HepG2 (cell line): Measurements from ENCODE around the gene TTLL12. TPM values are rescaled to one million over a fixed set of nuclear protein-coding genes. Genes with fewer than 3 reads are reported as not detected.
A peak's percentile ranks its signal among the peaks of the same experiment; 100 is the strongest.

Experiments
- CAMTA2 ChIP-seq: sonication (generic); formaldehyde crosslinking; IDR thresholded peaks from 2 replicates; pipeline ENCODE4 v1.4.0; 2020; ENCODE audit warnings: mild to moderate bottlenecking, missing genetic modification reagents, borderline replicate concordance
- CENPT ChIP-seq: sonication (generic); formaldehyde crosslinking; IDR thresholded peaks from 2 replicates; pipeline ENCODE4 v1.8.0; 2022; ENCODE audit warnings: low read depth, mild to moderate bottlenecking, moderate library complexity, missing genetic modification reagents
- CHD2 ChIP-seq: IDR thresholded peaks from 2 replicates; pipeline ENCODE4 v1.6.1; 2011; ENCODE audit warnings: low read depth, low read length, improper control_type of control experiment
- DMTF1 ChIP-seq: sonication (generic); formaldehyde crosslinking; IDR thresholded peaks from 2 replicates; pipeline ENCODE4 v1.4.0; 2020; ENCODE audit warnings: mild to moderate bottlenecking, missing genetic modification reagents
- FOSL2 ChIP-seq: sonication (generic); formaldehyde crosslinking; IDR thresholded peaks from 2 replicates; pipeline ENCODE4 v1.4.0; 2020; ENCODE audit warnings: missing genetic modification reagents
- FOXA1 ChIP-seq, 2 experiments: fragments of 450-650 bp in 1 of 2; sonication (generic) in 1 of 2; formaldehyde crosslinking in 1 of 2; IDR thresholded peaks; 2 replicates each; pipeline versions ENCODE4 v1.4.0 to v1.6.1; 2016 to 2020; ENCODE audit warnings: missing genetic modification reagents in 1 of 2
- IKZF5 ChIP-seq: IDR thresholded peaks from 2 replicates; pipeline ENCODE4 v1.6.1; 2018; ENCODE audit warnings: missing genetic modification reagents, mild to moderate bottlenecking, missing compliant biosample characterization
- KLF16 ChIP-seq, 2 experiments: sonication (generic) in 1 of 2; formaldehyde crosslinking in 1 of 2; IDR thresholded peaks; 2 replicates each; pipeline versions ENCODE4 v1.6.1 to v1.8.0; 2016 to 2023; ENCODE audit warnings: missing genetic modification reagents in 2 of 2, missing compliant biosample characterization in 1 of 2
- MLX ChIP-seq: IDR thresholded peaks from 2 replicates; pipeline ENCODE4 v1.6.1; 2016
- PAWR ChIP-seq: sonication (generic); formaldehyde crosslinking; IDR thresholded peaks from 2 replicates; pipeline ENCODE4 v1.4.0; 2020; ENCODE audit warnings: missing genetic modification reagents, mild to moderate bottlenecking, borderline replicate concordance
- PLRG1 ChIP-seq: fragments of 450-650 bp; conservative IDR thresholded peaks from 2 replicates; pipeline ENCODE4 v1.6.1; 2016
- SAP130 ChIP-seq: IDR thresholded peaks from 2 replicates; pipeline ENCODE4 v1.6.1; 2016; ENCODE audit warnings: low read depth
- SRF ChIP-seq: IDR thresholded peaks from 2 replicates; pipeline ENCODE4 v1.6.1; 2011; ENCODE audit warnings: mild to moderate bottlenecking, low read depth, low read length, moderate library complexity
- TAF1 ChIP-seq: sonication (generic); formaldehyde crosslinking; IDR thresholded peaks from 2 replicates; pipeline ENCODE4 v1.4.0; 2020; ENCODE audit warnings: missing genetic modification reagents
- TMF1 ChIP-seq: sonication (generic); formaldehyde crosslinking; IDR thresholded peaks from 2 replicates; pipeline ENCODE4 v1.8.1; 2022; ENCODE audit warnings: low read depth, missing genetic modification reagents
- TRAFD1 ChIP-seq: sonication (generic); formaldehyde crosslinking; IDR thresholded peaks from 2 replicates; pipeline ENCODE4 v1.5.1; 2020; ENCODE audit warnings: missing genetic modification reagents, mild to moderate bottlenecking, borderline replicate concordance
- ZNF10 ChIP-seq: sonication (generic); formaldehyde crosslinking; IDR thresholded peaks from 2 replicates; pipeline ENCODE4 v1.4.0; 2020; ENCODE audit warnings: mild to moderate bottlenecking, low read depth, missing genetic modification reagents, borderline replicate concordance
- ZNF207 ChIP-seq: fragments of 450-650 bp; IDR thresholded peaks from 2 replicates; pipeline ENCODE4 v1.6.1; 2016; ENCODE audit warnings: antibody characterized with exemption, borderline replicate concordance
- ZNF280B ChIP-seq: sonication (generic); formaldehyde crosslinking; IDR thresholded peaks from 2 replicates; pipeline ENCODE4 v1.5.0; 2020; ENCODE audit warnings: missing genetic modification reagents, mild to moderate bottlenecking, borderline replicate concordance
- ZNF446 ChIP-seq: sonication (generic); formaldehyde crosslinking; IDR thresholded peaks from 2 replicates; pipeline ENCODE4 v1.5.0; 2020; ENCODE audit warnings: mild to moderate bottlenecking, missing genetic modification reagents
- ZNF543 ChIP-seq: sonication (generic); formaldehyde crosslinking; IDR thresholded peaks from 2 replicates; pipeline ENCODE4 v1.4.0; 2020; ENCODE audit warnings: mild to moderate bottlenecking, missing genetic modification reagents
- polyA plus RNA-seq, 8 experiments: library from polyadenylated mRNA; depleted of rRNA in 3 of 8; stranded (reverse) in 7 of 8; unstranded in 1 of 8; fragments of >200 nt; fragmentation: Illumina TruSeq in 4 of 8; extraction: Trizol in 4 of 8; gene quantifications; 2 replicates each; pipeline versions ENCODE4 v1.2.1 to v1.2.3, GENCODE V29; 2011 to 2016; ENCODE audit warnings: low read depth in 4 of 8, missing spikeins in 1 of 8, mixed read lengths in 1 of 8; ENCODE audit not compliant: insufficient read depth in 1 of 8
- total RNA-seq, 5 experiments: library from RNA; depleted of rRNA; stranded (reverse); fragments of >200 nt; fragmentation: Illumina TruSeq; extraction: Trizol; gene quantifications; 2 replicates each; pipeline ENCODE4 v1.2.3, GENCODE V29; 2016; ENCODE audit warnings: low read depth in 1 of 5

TTLL12 gene
- total and polyA plus RNA-seq, 2 of the 13 experiments (the other 11 are each of a cell fraction or from before 2014, with no cell fraction given) = 11.9 to 38.1 TPM

GRCh38 chr22:43183496-43184277 lies 3.2 kb downstream of the TTLL12 start (continued):
- TF ChIP-seq FOXA1 (IDR thresholded peaks at IDR 0.05) (no peak), FOXA1 (CRISPR knock-in tag; IDR thresholded peaks at IDR 0.05) (peak; percentile 23; the same call in 1 of the 2 replicates), SAP130 (peak; percentile 28; the same call in 1 of the 2 replicates), FOSL2 (CRISPR knock-in tag) (peak; percentile 63), ZNF207 (no peak), DMTF1 (no peak), TRAFD1 (CRISPR knock-in tag) (no peak), CENPT (CRISPR knock-in tag) (no peak), CHD2 (no peak), KLF16 (CRISPR knock-in tag; IDR thresholded peaks at IDR 0.05) (0 out of 4 replicates have a peak, but pooled peaks of 1 of the 2 experiments have one; percentile 30), ZNF543 (CRISPR knock-in tag) (no peak), IKZF5 (CRISPR knock-in tag) (no peak), PLRG1 (no peak), CAMTA2 (CRISPR knock-in tag) (no peak), ZNF446 (CRISPR knock-in tag) (no peak), MLX (CRISPR knock-in tag) (no peak), PAWR (CRISPR knock-in tag) (no peak), ZNF10 (no peak), TMF1 (CRISPR knock-in tag) (no peak), SRF (no peak), TAF1 (CRISPR knock-in tag) (0 out of 2 replicates have a peak, but pooled peaks have one; percentile 4), ZNF280B (CRISPR knock-in tag) (no peak)
